HCT116 (cell line): ENCODE data around the gene TNFRSF6B.
"Not testable (repeated sequence)": the region's sequence is repeated elsewhere in the genome, so short reads cannot be mapped to it uniquely, and the experiment has no call there.

Source experiments
- RAD21 ChIP-seq: IDR thresholded peaks from 2 replicates; pipeline ENCODE4 v1.6.1; 2012; ENCODE audit warnings: low read depth, mild to moderate bottlenecking
- TF ChIP-seq, protein P1 (sequence below), 3 experiments: fragments of 200-600 bp in 1 of 3; sonication (generic) in 1 of 3; IDR thresholded peaks in 2 of 3; conservative IDR thresholded peaks in 1 of 3; 2 replicates each; pipeline ENCODE4 v1.5.1; 2012 to 2017; ENCODE audit warnings: low read depth in 2 of 3, low read length in 2 of 3, antibody characterized with exemption in 1 of 3, borderline replicate concordance in 1 of 3, control low read depth in 1 of 3, mild to moderate bottlenecking in 1 of 3, mixed read lengths in 1 of 3, mixed run types in 1 of 3, moderate library complexity in 1 of 3; ENCODE audit not compliant: insufficient read depth in 1 of 3

DNA sequence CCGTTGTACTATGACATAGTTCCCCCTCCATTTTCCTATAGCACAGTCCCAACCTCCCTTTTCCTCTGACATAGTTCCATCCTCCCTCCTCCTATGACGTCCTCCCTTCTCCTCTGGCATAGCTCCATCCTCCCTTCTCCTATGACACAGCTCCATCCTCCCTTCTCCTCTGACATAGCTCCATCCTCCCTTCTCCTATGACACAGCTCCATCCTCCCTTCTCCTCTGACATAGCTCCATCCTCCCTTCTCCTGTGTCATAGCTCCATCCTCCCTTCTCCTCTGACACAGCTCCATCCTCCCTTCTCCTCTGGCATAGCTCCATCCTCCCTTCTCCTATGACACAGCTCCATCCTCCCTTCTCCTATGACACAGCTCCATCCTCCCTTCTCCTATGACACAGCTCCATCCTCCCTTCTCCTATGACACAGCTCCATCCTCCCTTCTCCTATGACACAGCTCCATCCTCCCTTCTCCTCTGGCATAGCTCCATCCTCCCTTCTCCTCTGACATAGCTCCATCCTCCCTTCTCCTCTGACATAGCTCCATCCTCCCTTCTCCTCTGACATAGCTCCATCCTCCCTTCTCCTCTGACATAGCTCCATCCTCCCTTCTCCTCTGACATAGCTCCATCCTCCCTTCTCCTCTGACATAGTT, 26.6 kb downstream of the TNFRSF6B start:
- TF ChIP-seq, protein P1, sequence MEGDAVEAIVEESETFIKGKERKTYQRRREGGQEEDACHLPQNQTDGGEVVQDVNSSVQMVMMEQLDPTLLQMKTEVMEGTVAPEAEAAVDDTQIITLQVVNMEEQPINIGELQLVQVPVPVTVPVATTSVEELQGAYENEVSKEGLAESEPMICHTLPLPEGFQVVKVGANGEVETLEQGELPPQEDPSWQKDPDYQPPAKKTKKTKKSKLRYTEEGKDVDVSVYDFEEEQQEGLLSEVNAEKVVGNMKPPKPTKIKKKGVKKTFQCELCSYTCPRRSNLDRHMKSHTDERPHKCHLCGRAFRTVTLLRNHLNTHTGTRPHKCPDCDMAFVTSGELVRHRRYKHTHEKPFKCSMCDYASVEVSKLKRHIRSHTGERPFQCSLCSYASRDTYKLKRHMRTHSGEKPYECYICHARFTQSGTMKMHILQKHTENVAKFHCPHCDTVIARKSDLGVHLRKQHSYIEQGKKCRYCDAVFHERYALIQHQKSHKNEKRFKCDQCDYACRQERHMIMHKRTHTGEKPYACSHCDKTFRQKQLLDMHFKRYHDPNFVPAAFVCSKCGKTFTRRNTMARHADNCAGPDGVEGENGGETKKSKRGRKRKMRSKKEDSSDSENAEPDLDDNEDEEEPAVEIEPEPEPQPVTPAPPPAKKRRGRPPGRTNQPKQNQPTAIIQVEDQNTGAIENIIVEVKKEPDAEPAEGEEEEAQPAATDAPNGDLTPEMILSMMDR (IDR thresholded peaks at IDR 0.05 in 2 of 3, conservative IDR thresholded peaks at IDR 0.05 in 1 of 3; ENCODE audit: borderline replicate concordance in 1 of 3, insufficient read depth in 1 of 3, low read depth in 2 of 3, low read length in 2 of 3): not testable (repeated sequence)
- TF ChIP-seq RAD21: not testable (repeated sequence)
